GM12878 (cell line): ENCODE data around the gene GRIFIN. TPM values are rescaled to one million over a fixed set of nuclear protein-coding genes. Genes with fewer than 3 reads are reported as not detected.

Experiments
- ATF7 ChIP-seq: fragments of 450-650 bp; IDR thresholded peaks from 2 replicates; pipeline ENCODE4 v1.6.1; 2016; ENCODE audit warnings: low read depth, mild to moderate bottlenecking
- CREM ChIP-seq: IDR thresholded peaks from 2 replicates; pipeline ENCODE4 v1.6.1; 2014; ENCODE audit warnings: antibody characterized with exemption, low read depth
- FOS ChIP-seq: IDR thresholded peaks from 3 replicates; pipeline ENCODE4 v1.6.1; 2011; ENCODE audit warnings: borderline replicate concordance; ENCODE audit not compliant: insufficient read length; ENCODE audit errors: extremely low read depth
- GABPA ChIP-seq: IDR thresholded peaks from 2 replicates; pipeline ENCODE4 v1.6.1; 2014; ENCODE audit warnings: antibody characterized with exemption, low read depth, mild to moderate bottlenecking, inconsistent platforms
- GATAD2B ChIP-seq: fragments of 450-650 bp; conservative IDR thresholded peaks from 2 replicates; pipeline ENCODE4 v1.6.1; 2017; ENCODE audit warnings: low read depth, mild to moderate bottlenecking, moderate library complexity
- HCFC1 ChIP-seq: fragments of 150-350 bp; IDR thresholded peaks from 2 replicates; pipeline ENCODE4 v1.6.1; 2014; ENCODE audit warnings: low read length
- KDM1A ChIP-seq: fragments of 200-600 bp; sonication (generic); IDR thresholded peaks from 2 replicates; pipeline ENCODE4 v1.6.1; 2016; ENCODE audit warnings: borderline replicate concordance
- MEF2B ChIP-seq: fragments of 450-650 bp; IDR thresholded peaks from 2 replicates; pipeline ENCODE4 v1.6.1; 2018; ENCODE audit warnings: mild to moderate bottlenecking, moderate library complexity; ENCODE audit not compliant: partially characterized antibody, poor library complexity, severe bottlenecking
- MLLT1 ChIP-seq: fragments of 450-650 bp; IDR thresholded peaks from 2 replicates; pipeline ENCODE4 v1.6.1; 2016; ENCODE audit warnings: mild to moderate bottlenecking
- MYB ChIP-seq: fragments of 150-350 bp; IDR thresholded peaks from 2 replicates; pipeline ENCODE4 v1.6.1; 2014; ENCODE audit warnings: mild to moderate bottlenecking, low read depth, low read length, borderline replicate concordance
- NBN ChIP-seq: fragments of 450-650 bp; IDR thresholded peaks from 2 replicates; pipeline ENCODE4 v1.6.1; 2016
- PKNOX1 ChIP-seq: fragments of 450-650 bp; IDR thresholded peaks from 2 replicates; pipeline ENCODE4 v1.6.1; 2016; ENCODE audit warnings: mild to moderate bottlenecking
- PML ChIP-seq: IDR thresholded peaks from 2 replicates; pipeline ENCODE4 v1.6.1; 2012; ENCODE audit warnings: low read length, inconsistent platforms
- RAD21 ChIP-seq: IDR thresholded peaks from 2 replicates; pipeline ENCODE4 v1.6.1; 2011; ENCODE audit warnings: mild to moderate bottlenecking, low read depth, low read length, moderate library complexity; ENCODE audit not compliant: insufficient read depth
- SKIL ChIP-seq: fragments of 450-650 bp; IDR thresholded peaks from 2 replicates; pipeline ENCODE4 v1.6.1; 2017; ENCODE audit warnings: mild to moderate bottlenecking, low read depth, inconsistent platforms; ENCODE audit not compliant: poor library complexity, severe bottlenecking
- SUZ12 ChIP-seq: fragments of 200-600 bp; sonication (generic); IDR thresholded peaks from one replicate; pipeline ENCODE4 v1.6.1; 2018; ENCODE audit warnings: antibody characterized with exemption, mild to moderate bottlenecking; ENCODE audit not compliant: unreplicated experiment
- TAF1 ChIP-seq: IDR thresholded peaks from 2 replicates; pipeline ENCODE4 v1.6.1; 2011; ENCODE audit warnings: mild to moderate bottlenecking, low read depth, low read length, borderline replicate concordance
- TARDBP ChIP-seq: IDR thresholded peaks from 2 replicates; pipeline ENCODE4 v1.6.1; 2016; ENCODE audit warnings: borderline replicate concordance
- USF2 ChIP-seq: IDR thresholded peaks from 2 replicates; pipeline ENCODE4 v1.6.1; 2011; ENCODE audit warnings: low read depth, low read length, improper control_type of control experiment, borderline replicate concordance
- WRNIP1 ChIP-seq: IDR thresholded peaks from 2 replicates; pipeline ENCODE4 v1.6.1; 2011; ENCODE audit warnings: low read depth, low read length, improper control_type of control experiment, borderline replicate concordance
- polyA plus RNA-seq, 11 experiments: library from polyadenylated mRNA; depleted of rRNA in 4 of 11; unstranded in 6 of 11; stranded (reverse) in 5 of 11; fragments of >200 nt; fragmentation: Nextera tagmentation in 4 of 11; fragmentation: Illumina TruSeq in 1 of 11; extraction: Ambion mirVana in 4 of 11; extraction: Trizol in 1 of 11; gene quantifications; 1 replicate in 1 of 11; 2 replicates in 10 of 11; pipeline versions ENCODE4 v1.2.1 to v1.2.3, GENCODE V29; 2011 to 2016; ENCODE audit warnings: inconsistent platforms in 2 of 11, missing spikeins in 2 of 11, low read depth in 1 of 11
- total RNA-seq, 4 experiments: library from RNA; depleted of rRNA in 3 of 4; stranded (reverse); fragments of >200 nt in 3 of 4; fragmentation: Illumina TruSeq in 1 of 4; extraction: Trizol in 1 of 4; gene quantifications; 2 replicates each; pipeline versions ENCODE4 v1.2.1 to v1.2.3, GENCODE V29; 2013 to 2021
- TF ChIP-seq, protein P1 (sequence below): IDR thresholded peaks from 2 replicates; pipeline ENCODE4 v1.6.1; 2012; ENCODE audit warnings: low read depth, low read length, improper control_type of control experiment

Gene GRIFIN
- total and polyA plus RNA-seq, 10 of the 15 experiments (the other 5 are each of a cell fraction or from before 2014, with no cell fraction given) = not detected

- no peak for TF ChIP-seq SKIL
- TF ChIP-seq TARDBP = no peak
- TF ChIP-seq ATF7 = peak; percentile 27; the same call in 1 of the 2 replicates
- TF ChIP-seq MLLT1 = no peak
- no peak for TF ChIP-seq KDM1A
- TF ChIP-seq FOS = no peak
- no peak for TF ChIP-seq RAD21
- no peak for TF ChIP-seq MYB
- no peak for TF ChIP-seq PML
- peak; percentile 37; the same call in 1 of the 2 replicates for TF ChIP-seq NBN
- TF ChIP-seq, protein P1, sequence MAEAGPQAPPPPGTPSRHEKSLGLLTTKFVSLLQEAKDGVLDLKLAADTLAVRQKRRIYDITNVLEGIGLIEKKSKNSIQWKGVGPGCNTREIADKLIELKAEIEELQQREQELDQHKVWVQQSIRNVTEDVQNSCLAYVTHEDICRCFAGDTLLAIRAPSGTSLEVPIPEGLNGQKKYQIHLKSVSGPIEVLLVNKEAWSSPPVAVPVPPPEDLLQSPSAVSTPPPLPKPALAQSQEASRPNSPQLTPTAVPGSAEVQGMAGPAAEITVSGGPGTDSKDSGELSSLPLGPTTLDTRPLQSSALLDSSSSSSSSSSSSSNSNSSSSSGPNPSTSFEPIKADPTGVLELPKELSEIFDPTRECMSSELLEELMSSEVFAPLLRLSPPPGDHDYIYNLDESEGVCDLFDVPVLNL = no peak
- peak; percentile 58; the same call in 1 of the 2 replicates for TF ChIP-seq GATAD2B
- TF ChIP-seq TAF1 = no peak
- no peak for TF ChIP-seq GABPA
- no peak for TF ChIP-seq SUZ12
- TF ChIP-seq USF2 = no peak
- TF ChIP-seq CREM = no peak
- no peak for TF ChIP-seq PKNOX1
- TF ChIP-seq HCFC1 = no peak
- TF ChIP-seq MEF2B = no peak
- TF ChIP-seq WRNIP1 = no peak
Observed at GRCh38 chr7:2521952-2522591, 45.9 kb upstream of the GRIFIN start (continued).
